Measurements from ENCODE around the gene ATXN10. TPM values are rescaled to one million over a fixed set of nuclear protein-coding genes. Genes with fewer than 3 reads are reported as not detected.

The ATXN10 gene
- total and polyA plus RNA-seq, 2 experiments from 2014 or later, result 99.0 to 163 TPM

GRCh38 chr22:45649809-45650208 lies 21.8 kb upstream of the ATXN10 start:
- Mint-ChIP-seq H3K36me3 (ENCODE audit: low read depth) (no peaks in the 10 kb centered on the region; the same call in 2 of the 3 replicates), H3K9me3 (no peaks in the 10 kb centered on the region; the same call in 2 of the 3 replicates), H3K27ac (no peak overlapping the region), H3K4me1 (peaks cover 8% of the 10 kb centered on the region; the same call in 2 of the 3 replicates), H3K4me3 (no peak overlapping the region), H3K27me3 (ENCODE audit: insufficient read depth, low read depth, poor library complexity) (peaks cover 17% of the 10 kb centered on the region)
- Histone ChIP-seq H4K20me1 (replicated peaks; ENCODE audit: insufficient read depth) (no peaks in the 10 kb centered on the region), H3K79me2 (replicated peaks; ENCODE audit: insufficient read depth) (no peaks in the 10 kb centered on the region), H3K36me3 (ENCODE audit: insufficient read depth) (no peaks in the 10 kb centered on the region), H3K4me3 (no peak overlapping the region), H3K27me3 (ENCODE audit: insufficient read depth) (peaks cover 12% of the 10 kb centered on the region), H3K27ac (ENCODE audit: low read depth) (no peak overlapping the region), H2AFZ (no peak overlapping the region), H3F3A (replicated peaks; ENCODE audit: low read depth) (0 out of 2 replicates have a peak, but pooled peaks cover 2% of the 10 kb centered on the region), H3K4me1 (ENCODE audit: insufficient read depth) (0 out of 2 replicates have a peak, but pooled peaks cover 4% of the 10 kb centered on the region), H3K4me2 (no peak overlapping the region), H3K9me2 (ENCODE audit: insufficient read depth) (no peaks in the 10 kb centered on the region)
- TF ChIP-seq ZNF114 (CRISPR knock-in tag; IDR thresholded peaks at IDR 0.05) (no peak), POLR2AphosphoS5 (IDR thresholded peaks at IDR 0.05; ENCODE audit: low read depth) (no peak)
- no peak for DNase-seq (ENCODE audit: low spot score)
- no peak for ATAC-seq

GRCh38 chr22:45650721-45651120 lies 20.9 kb upstream of the ATXN10 start:
- Histone ChIP-seq H3K9me2 (ENCODE audit: insufficient read depth) (no peaks in the 10 kb centered on the region), H3K4me2 (no peak overlapping the region), H3K36me3 (ENCODE audit: insufficient read depth) (no peaks in the 10 kb centered on the region), H2AFZ (no peak overlapping the region), H3K27ac (ENCODE audit: low read depth) (no peak overlapping the region), H3K27me3 (ENCODE audit: insufficient read depth) (peaks cover 7% of the 10 kb centered on the region), H3K4me3 (no peak overlapping the region), H3K4me1 (ENCODE audit: insufficient read depth) (0 out of 2 replicates have a peak, but pooled peaks cover 4% of the 10 kb centered on the region), H3K79me2 (replicated peaks; ENCODE audit: insufficient read depth) (no peaks in the 10 kb centered on the region), H4K20me1 (replicated peaks; ENCODE audit: insufficient read depth) (no peaks in the 10 kb centered on the region), H3F3A (replicated peaks; ENCODE audit: low read depth) (0 out of 2 replicates have a peak, but pooled peaks cover 2% of the 10 kb centered on the region)
- Mint-ChIP-seq H3K27ac (no peak overlapping the region), H3K36me3 (ENCODE audit: low read depth) (no peaks in the 10 kb centered on the region; the same call in 2 of the 3 replicates), H3K4me1 (peaks cover 7% of the 10 kb centered on the region; the same call in 2 of the 3 replicates), H3K9me3 (no peaks in the 10 kb centered on the region; the same call in 2 of the 3 replicates), H3K4me3 (no peak overlapping the region), H3K27me3 (ENCODE audit: insufficient read depth, low read depth, poor library complexity) (peaks cover 12% of the 10 kb centered on the region)
- ATAC-seq (no peak), DNase-seq (ENCODE audit: low spot score) (no peak)
- TF ChIP-seq POLR2AphosphoS5 (IDR thresholded peaks at IDR 0.05; ENCODE audit: low read depth) (no peak), CREB1 (CRISPR knock-in tag; IDR thresholded peaks at IDR 0.05; ENCODE audit: low read depth) (no peak), ZNF114 (CRISPR knock-in tag; IDR thresholded peaks at IDR 0.05) (no peak), CTCF (conservative IDR thresholded peaks at IDR 0.05; ENCODE audit: low read depth in 2 of 2) (no peak), JUNB (IDR thresholded peaks at IDR 0.05; ENCODE audit: unreplicated experiment) (no peak), ZNF462 (CRISPR knock-in tag; IDR thresholded peaks at IDR 0.05) (no peak), STAT1 (IDR thresholded peaks at IDR 0.05; ENCODE audit: unreplicated experiment) (no peak), EZH2phosphoT487 (IDR thresholded peaks at IDR 0.05; ENCODE audit: unreplicated experiment) (no peak), ETS1 (IDR thresholded peaks at IDR 0.05) (no peak), ZNF331 (CRISPR knock-in tag; IDR thresholded peaks at IDR 0.05; ENCODE audit: low read depth) (no peak), EZH2 (IDR thresholded peaks at IDR 0.05; ENCODE audit: low read depth, unreplicated experiment) (no peak), NANOG (IDR thresholded peaks at IDR 0.05; ENCODE audit: borderline replicate concordance) (no peak)

All from GM23338 (cell line).